Loucy (cell line): ENCODE results near the gene MACROD2.

ENCODE experiments used
- EZH2phosphoT487 ChIP-seq: fragments of 200-600 bp; IDR thresholded peaks from 2 replicates; pipeline ENCODE4 v1.6.1; 2018; ENCODE audit warnings: antibody characterized with exemption, mild to moderate bottlenecking, moderate library complexity, borderline replicate concordance
- TF ChIP-seq, protein P1 (sequence below): fragments of 200-600 bp; sonication (generic); conservative IDR thresholded peaks from 2 replicates; pipeline ENCODE4 v1.5.1; 2014; ENCODE audit warnings: mild to moderate bottlenecking, antibody characterized with exemption, low read length

DNA sequence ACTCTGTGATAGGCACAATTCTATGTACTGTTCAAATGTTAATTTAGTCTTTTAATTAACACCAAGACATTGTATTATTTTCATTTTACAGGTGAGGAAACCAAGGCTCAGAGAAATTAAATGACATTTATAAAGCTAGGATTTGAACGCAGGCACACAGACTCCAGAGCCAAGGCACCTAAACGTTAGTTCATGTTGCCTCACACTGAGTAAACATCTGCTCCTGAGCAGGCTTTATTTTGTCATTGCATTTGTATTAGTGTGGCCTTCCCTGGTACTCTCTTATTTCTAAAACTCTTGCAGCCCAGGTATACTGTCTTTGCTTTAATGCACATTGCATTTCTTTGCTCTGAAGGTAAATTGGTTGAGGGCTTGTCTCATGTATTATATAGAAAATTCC lies 605.2 kb downstream of the MACROD2 start:
- TF ChIP-seq, protein P1, sequence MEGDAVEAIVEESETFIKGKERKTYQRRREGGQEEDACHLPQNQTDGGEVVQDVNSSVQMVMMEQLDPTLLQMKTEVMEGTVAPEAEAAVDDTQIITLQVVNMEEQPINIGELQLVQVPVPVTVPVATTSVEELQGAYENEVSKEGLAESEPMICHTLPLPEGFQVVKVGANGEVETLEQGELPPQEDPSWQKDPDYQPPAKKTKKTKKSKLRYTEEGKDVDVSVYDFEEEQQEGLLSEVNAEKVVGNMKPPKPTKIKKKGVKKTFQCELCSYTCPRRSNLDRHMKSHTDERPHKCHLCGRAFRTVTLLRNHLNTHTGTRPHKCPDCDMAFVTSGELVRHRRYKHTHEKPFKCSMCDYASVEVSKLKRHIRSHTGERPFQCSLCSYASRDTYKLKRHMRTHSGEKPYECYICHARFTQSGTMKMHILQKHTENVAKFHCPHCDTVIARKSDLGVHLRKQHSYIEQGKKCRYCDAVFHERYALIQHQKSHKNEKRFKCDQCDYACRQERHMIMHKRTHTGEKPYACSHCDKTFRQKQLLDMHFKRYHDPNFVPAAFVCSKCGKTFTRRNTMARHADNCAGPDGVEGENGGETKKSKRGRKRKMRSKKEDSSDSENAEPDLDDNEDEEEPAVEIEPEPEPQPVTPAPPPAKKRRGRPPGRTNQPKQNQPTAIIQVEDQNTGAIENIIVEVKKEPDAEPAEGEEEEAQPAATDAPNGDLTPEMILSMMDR, result no peak
- TF ChIP-seq EZH2phosphoT487, result no peak
